Measurements from ENCODE around the gene KCNN2.

GRCh38 chr5:114332925-114333324 lies 28.9 kb upstream of the KCNN2 start:
- TF ChIP-seq EZH2 (IDR thresholded peaks at IDR 0.05; ENCODE audit: insufficient read depth, poor library complexity, severe bottlenecking), result no peak
- TF ChIP-seq EZH2phosphoT487 (IDR thresholded peaks at IDR 0.05; ENCODE audit: insufficient read depth, low read depth), result no peak

Data from GM23248 (cell line).